AML-193 (cell line): ENCODE results near the gene SFXN5.

Source experiments
- DNase-seq, 2 experiments: peaks; one replicate each; lab custom pipeline; 2025; lab: John Stamatoyannopoulos, UW

Gene SFXN5

DNA sequence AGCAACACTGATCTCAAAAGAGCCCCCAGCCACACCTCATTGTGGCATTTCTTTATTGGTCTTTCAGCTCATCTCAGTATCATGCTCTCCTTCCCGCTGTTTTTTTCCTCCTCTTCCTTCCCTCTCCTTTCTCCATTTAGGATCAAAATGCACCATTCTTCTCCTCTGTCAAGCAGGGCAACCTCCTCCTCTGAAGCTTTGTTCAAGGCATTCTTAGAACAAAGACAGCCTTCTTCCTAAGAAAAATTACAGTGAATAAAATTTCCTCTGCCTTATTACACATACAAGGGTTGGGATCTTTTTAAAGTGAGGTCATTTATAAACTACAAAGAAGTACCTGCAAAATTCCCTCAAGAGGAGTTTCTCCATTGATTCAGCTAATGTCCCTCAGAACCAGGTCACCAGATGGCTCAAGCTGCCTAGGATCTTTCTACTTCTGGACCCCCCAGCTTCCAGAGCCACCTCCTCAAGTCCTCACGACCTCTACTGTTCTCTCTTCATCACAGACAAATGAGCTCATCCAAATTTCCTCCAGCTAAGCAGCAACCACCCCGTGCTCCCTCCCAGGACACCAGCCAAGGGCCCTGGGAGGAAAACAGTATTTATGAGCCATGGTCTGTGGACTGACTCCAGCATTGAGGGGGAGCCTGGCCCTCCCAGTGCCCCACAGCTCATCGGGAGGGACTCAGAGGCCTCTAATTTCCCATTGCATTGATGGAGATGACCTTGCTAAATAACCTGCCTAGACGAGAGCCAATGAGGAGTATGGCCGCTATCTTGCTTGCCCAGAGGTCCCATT is 18.0 kb downstream of the SFXN5 start:
- DNase-seq = no peak

DNA sequence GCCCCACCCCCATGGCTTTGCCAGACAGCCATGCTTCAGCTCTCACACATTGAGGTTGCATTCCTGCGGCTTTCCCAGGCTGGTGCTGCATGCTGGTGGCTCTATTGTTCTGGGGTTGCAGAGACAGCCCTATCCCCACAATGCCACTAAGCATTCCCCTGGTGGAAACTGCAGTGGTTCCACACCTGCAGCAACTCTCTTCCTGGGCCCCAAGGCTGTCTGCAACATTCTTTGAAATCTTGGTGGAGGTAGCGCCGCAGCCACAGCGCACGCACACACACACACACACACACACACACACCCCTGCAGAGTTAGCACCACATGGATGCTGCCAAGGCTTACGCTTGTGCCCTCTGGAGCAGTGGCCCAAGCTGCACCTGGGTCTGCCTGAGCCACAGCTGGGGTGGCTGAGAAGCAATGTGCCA is 21.4 kb downstream of the SFXN5 start:
- DNase-seq = no peak

DNA sequence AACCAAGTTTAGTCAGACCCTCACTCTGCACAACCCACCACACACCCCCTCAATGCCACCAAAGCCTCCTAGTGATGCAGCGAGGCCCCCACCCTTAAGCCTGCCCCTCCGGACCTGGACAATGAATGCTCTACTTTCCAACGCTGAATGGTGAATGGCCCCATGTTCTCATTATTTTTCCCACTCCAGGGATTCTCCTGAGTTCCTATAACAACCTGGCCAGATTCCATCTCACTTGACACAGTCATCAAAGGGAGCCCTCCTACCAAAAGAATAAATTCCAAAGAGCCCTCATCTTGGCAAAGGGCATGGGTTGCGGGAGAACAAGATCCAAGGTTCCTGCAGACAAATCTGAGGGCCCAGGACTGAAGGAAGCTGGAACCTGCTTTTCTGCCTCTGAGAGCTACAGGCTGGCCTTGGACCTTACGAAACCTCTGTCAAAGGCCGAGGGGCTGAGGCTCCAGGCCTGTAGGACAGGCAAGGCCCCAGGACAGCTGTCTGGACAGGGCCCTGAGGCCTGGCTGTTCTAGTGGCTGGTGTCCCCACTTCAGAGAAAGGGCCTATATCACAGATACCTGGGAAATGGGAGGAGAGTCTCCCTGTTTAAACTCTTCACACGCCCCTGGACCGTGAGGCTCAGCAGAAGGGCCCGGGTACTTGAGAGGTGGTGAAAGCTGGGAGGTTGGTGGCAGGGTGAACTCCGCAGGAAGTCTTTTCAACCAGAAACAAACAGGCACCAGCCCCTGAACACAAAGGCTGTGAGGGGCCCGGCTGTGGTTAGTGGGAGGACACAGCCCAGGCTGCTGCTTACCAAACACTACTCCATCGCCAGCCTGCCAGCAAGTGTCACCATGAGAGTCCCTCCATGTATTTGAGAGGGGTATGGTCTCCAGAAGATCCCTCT is 27.3 kb downstream of the SFXN5 start:
- no peak for DNase-seq

DNA sequence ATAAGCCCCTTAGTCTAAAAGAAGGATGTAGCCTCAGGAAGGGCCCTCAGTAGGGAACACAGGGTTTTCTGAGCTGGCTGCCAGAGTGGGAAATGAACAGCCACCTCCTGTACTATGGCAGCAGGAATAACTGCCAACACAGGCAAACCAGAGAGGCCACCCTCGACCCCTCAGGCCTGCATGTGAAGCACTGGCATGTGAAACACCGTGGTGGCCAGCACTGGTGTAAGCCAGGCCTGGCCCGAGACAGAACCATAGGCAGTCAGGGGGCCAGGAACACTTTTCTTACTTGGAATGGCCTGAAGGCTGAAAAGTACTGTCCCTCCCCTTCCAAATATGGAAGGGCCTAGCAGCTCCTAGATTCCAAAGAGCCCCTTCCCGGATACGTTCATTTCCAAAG is 28.2 kb downstream of the SFXN5 start:
- no peak for DNase-seq

DNA sequence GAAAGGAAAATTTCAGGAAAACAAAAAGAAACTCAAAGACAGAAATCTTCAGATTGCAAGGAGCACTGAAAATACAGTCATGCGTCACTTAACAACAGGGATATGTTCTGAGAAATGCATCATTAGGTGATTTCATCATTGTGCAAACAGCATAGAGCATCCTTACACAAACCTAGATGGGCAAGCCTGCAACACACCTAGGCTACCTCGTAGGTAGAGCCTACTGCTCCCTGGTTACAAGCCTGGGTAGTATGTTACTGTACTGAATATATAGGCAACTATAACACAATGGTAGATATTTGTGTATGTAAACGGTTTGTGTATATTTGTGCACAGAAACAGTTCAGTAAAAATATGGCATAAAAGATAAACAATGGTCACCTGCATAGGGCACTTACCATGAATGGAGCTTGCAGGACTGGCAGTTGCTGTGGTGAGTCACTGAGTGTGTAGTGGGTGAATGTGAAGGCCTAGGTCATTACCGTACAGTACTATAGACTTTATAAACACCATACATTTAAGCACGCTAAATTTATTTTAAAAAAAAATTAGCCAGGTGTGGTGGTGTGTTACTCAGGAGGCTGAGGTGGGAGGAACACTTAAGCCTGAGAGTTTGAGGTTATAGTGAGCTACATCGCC is 33.4 kb downstream of the SFXN5 start:
- DNase-seq = no peak

DNA sequence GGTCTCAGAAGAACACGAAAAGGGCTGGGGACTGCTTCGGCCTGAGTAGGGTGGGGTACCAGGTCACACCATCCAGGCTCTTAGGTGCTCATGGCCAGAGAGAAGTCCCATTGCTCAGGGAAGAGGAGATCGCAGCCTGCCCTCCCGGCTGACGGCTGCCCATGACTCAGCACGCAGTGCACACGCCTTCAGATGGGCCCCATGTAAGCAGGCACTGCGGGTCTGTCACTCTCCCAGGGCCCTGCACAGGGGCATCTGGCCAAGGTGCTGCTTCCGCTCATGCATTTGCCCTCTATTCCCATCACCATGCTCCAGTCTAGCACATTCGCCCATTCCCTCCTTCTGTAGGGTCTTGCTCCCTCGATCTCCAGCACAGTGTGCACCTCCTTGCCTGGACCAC is 34.7 kb downstream of the SFXN5 start:
- DNase-seq = no peak

GRCh38 chr2:73035899-73036711 is 35.4 kb downstream of the SFXN5 start:
- no peak for DNase-seq

DNA sequence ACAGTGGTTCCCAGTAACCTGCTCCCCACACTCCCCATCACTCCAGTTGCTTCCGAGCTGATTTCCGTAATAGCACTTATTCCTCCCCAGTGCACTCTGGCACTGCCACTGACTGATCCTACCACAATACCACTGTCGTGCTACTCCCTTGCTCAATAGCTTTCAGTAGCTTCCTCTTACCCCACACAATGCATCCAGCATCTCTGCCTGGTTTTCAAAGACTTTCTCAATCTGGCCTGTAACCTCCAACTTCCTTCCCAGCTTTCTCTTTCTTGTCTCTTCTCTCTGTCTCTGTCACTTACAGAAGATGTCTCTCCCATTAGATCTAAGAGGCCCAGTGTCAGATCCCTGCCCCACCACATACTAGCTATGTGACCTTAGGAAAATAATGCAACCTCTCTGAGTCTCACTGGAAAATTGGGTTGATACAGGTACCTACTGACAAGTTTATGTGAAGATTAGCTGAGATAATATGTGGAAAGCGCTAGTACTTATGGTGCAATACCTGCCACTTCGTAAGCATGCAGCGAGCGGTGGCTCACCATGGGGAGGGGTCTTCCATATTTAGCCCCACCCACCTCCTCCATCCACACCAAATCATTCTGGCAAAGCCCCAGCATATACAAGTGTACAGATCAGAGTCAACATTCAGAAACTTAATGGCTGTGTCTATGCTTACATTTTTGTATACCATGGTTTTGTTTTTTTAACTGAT is 36.7 kb downstream of the SFXN5 start:
- DNase-seq = peak; percentile 99

DNA sequence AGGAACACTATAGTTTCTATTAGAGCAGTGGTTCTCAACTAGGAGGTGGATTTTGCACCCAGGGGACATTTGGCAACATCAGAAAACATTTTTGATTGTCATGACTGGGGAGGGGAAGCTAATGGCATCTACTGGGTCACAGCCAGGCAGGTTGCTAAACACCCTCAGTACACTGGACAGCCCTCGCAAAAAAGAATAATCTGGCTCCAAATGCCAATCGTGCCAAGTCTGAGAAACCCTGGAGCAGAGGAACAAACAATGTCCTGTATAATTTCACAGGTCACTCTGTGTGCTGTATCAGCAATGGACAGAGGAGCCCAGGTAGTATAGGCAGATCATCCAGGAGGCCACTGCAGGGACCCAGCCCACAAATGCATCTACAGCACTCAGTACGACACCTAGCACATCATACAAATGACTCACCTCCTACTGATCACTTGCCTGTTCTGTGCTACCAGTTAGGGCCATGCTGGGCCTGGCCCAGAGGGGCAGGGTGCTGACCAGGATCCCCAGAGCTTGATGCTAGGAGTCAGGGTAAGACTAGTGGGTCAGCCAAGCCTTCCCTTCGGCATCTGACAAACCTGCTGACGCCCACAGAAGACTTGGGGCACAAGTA is 37.6 kb downstream of the SFXN5 start:
- DNase-seq = peak; percentile 50 to 56

GRCh38 chr2:73033142-73033765 is 38.3 kb downstream of the SFXN5 start:
- peak in 1 of 2 experiments; percentile 36 for DNase-seq

- DNase-seq = no peak
Observed at GRCh38 chr2:73032702-73033097, 38.8 kb downstream of the SFXN5 start.

DNA sequence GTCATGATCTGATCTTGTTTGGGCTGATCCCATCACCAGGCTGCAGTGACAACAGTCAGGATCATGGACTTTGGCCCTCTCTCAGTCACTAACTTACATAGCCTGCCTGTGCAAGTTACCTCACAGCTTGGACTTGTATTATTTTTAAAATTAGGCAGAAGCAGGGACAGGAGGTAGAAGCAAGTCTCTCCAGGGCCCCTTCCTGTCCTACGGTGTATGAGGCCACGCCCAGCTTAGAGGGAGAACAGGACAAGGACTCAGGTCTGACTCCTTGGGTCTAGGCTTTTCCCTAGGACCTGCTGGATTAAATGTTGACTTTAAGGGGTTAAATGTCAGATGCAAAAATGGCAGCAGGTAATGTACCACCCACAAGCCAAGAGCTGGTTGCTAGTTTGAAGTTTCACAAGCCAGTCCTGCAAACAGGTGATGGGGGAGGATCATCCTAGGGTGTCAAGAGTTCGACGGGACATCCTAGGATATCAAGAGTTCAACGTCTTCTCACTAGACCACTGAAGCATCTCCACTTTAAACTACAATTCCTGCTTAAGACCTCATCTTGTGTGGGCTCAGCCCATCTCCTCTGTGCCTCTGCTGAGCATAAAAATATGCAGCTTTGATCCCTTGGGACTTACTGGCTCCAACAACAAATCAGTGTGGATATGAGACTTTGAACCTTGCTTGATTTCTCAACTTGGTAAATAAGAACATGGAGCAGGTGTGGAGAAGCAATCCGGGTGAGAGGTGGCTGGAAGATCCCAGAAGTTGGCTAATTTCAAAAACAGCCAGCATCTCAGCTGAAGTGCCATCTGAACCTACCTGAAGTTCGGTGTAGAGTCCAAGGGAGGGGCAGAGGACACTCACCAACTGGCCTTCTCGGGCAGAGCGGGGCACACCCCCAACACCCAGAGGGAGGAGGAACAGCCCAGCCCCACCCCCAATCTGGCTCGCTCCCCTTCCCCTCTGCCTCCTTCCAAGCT is 39.5 kb downstream of the SFXN5 start:
- DNase-seq = no peak

GRCh38 chr2:73031095-73031678 is 40.3 kb downstream of the SFXN5 start:
- no peak for DNase-seq

GRCh38 chr2:73028841-73029240 is 42.7 kb downstream of the SFXN5 start:
- no peak for DNase-seq

DNA sequence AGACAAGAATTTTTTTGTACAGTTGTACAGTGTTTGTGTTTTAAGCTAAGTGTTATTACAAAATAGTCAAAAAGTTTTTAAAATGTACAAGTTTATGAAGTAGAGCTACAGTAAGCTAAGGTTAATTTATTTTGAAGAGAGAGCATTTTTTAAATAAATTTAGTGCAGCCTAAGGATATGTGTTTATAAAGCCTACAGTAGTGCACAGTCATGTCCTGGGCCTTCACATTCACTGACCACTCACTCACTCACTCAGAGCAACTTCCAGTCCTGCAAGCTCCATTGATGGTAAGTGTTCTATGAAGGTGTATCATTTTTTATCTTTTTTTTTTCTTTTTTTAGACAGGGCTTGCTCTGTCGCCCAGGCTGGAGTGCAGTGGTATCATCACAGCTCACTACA is 44.2 kb downstream of the SFXN5 start:
- DNase-seq = no peak

DNA sequence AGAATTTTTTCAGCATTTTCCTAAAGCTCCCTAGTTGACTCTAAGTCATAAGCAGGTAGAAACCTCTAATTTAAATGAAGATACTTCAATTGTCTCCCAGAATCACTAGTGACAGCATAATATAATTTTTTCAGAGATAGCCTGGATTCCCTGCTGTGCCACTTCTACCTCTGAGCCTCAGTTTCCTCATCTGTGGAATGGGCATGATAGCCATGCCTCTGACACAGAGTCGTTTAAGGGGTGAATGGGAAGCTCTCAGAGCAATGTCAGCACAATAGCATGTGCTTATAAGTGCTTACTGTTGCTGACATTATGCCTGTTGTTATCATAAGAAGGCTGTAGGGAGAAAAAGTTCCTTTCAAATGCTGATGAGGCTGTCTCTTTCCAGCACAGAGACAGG is 48.0 kb downstream of the SFXN5 start:
- no peak for DNase-seq

GRCh38 chr2:73022024-73022568 is 49.4 kb downstream of the SFXN5 start:
- no peak for DNase-seq

- no peak for DNase-seq
Observed at GRCh38 chr2:73021371-73022010, 50.0 kb downstream of the SFXN5 start.
